ENCODE results near the gene SLC12A4.
A peak's percentile ranks its signal among the peaks of the same experiment; 100 is the strongest.
"Not testable (repeated sequence)": the region's sequence is repeated elsewhere in the genome, so short reads cannot be mapped to it uniquely, and the experiment has no call there.

SLC12A4 gene

DNA sequence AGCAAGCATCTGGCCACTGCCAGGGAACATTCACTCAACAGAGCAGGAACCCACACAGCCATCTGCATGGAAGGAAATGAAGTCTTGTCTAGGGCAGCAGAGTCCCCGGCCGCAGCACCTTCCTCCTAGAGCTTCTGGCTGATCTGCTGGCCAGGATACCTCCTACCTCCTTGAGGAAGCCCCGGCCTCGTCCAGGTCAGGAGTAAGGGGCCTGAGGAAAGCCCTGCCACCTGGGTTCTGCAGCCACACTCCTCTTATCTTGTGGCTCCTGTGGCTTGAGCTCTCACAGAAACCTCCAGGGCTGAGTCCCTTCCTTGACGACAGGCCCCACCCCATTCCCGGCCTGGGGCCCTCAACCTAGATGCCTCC, 25.6 kb upstream of the SLC12A4 start:
- not testable (repeated sequence) for H3K9me3 Mint-ChIP-seq, H3K36me3 Mint-ChIP-seq, H3K27me3 Mint-ChIP-seq
- peaks cover 60% of the 10 kb centered on the region for H3K4me1 Mint-ChIP-seq
- ATAC-seq = peak; percentile 20
- H3K4me3 Mint-ChIP-seq = peak overlapping the region; percentile 57
- peak overlapping the region; percentile 93 for H3K27ac Mint-ChIP-seq

DNA sequence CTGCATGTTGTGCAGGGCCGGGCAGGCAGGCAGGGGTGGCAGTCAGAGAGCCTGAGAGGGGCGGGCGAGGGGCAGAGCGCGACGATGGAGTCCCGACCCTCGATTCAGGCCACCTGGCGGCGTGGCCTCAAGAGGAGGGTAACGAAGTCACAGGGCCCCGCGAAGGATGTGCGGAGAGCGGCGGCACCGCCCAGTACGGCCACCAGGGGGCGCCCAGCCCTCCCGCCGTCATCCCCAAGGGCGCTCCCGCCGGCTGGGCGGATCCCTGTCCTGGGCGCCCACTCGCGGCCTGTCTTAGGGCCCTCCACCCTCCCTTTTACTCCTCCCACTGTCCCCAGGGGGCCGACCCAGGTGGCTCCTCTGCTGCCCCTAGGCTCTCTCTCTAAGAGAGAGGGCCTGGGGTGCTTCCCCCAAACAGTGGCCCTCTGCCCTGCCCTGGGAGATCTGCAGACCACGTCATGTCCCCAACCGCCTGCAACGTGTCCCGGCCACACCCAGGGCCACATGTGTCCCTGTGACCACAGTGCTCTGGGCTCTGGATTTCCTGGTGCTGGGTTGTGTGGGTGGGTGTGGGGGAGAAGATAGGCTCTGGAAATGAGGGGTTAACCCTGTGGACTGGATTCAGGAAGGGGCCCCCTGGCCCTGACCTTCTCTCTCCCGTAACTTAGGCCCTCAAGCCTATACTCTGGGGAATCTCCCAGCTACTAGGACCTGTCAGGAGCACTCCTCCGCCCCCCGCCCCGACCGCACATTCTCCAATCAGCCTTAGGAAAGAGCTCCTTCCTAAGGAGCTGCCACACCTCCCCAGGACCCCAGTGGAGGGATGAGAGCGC, 25.0 kb upstream of the SLC12A4 start:
- H3K36me3 Mint-ChIP-seq = no peaks in the 10 kb centered on the region
- H3K27me3 Mint-ChIP-seq = no peaks in the 10 kb centered on the region
- peak overlapping the region; percentile 67 for H3K4me3 Mint-ChIP-seq
- no peaks in the 10 kb centered on the region for H3K9me3 Mint-ChIP-seq
- peaks cover 64% of the 10 kb centered on the region for H3K4me1 Mint-ChIP-seq
- peak overlapping the region; percentile 93 for H3K27ac Mint-ChIP-seq
- ATAC-seq = peak; percentile 92

DNA sequence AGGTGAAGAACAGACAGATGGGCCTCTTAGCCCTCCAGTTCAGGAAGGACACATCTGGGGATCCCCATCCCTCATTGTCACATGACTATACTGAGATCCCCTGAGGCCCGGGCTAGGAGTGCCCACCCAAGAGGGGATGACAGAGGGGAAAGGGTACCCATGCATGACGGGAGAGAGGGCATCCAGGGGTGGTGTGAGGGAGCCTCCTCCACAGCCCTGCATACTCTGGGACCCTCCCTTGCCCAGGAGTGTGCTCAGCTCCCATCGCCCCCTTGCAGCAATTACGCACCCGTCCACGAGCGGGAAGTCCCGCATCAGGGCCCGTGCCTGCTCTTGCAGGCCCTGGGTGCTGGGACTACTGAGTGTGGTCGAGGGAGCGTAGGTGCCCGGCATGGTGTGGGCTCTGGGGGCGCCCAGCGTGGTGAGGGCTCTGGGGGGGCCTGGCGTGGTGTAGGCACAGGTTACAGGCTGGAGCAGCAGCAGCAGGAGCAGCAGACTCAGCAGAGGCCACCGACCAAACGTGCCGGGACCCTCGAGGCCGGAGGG, 24.3 kb upstream of the SLC12A4 start:
- H3K27me3 Mint-ChIP-seq = no peaks in the 10 kb centered on the region
- peak; percentile 24 for ATAC-seq
- H3K4me3 Mint-ChIP-seq = peak overlapping the region; percentile 67

DNA sequence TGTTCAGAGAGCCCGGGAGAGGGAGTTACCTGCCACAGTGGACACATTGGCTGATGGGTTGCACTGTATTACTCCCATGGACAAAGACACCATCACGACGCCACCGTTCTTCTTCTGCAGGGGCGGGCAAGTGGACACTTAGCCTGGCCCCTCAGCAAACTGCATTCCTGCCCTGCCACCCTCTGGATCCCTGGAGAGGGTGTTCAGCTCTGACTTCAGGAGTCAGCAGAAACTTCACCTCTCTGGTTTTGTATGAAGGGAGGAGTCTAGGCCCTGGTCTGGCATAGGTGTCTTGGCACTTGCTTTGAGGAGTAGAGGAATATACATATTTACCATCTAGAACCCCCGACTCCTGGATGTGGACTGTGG, 21.6 kb upstream of the SLC12A4 start:
- no peak for ATAC-seq
- Mint-ChIP-seq H3K4me1 (peaks cover 60% of the 10 kb centered on the region), H3K27me3 (no peaks in the 10 kb centered on the region), H3K36me3 (no peaks in the 10 kb centered on the region), H3K9me3 (no peaks in the 10 kb centered on the region), H3K4me3 (no peak overlapping the region), H3K27ac (peak overlapping the region; percentile 59)

More for the DNA sequence above, 24.3 kb upstream of the SLC12A4 start:
- no peaks in the 10 kb centered on the region for H3K36me3 Mint-ChIP-seq
- H3K27ac Mint-ChIP-seq = peak overlapping the region; percentile 93
- H3K4me1 Mint-ChIP-seq = peaks cover 67% of the 10 kb centered on the region
- no peaks in the 10 kb centered on the region for H3K9me3 Mint-ChIP-seq

DNA sequence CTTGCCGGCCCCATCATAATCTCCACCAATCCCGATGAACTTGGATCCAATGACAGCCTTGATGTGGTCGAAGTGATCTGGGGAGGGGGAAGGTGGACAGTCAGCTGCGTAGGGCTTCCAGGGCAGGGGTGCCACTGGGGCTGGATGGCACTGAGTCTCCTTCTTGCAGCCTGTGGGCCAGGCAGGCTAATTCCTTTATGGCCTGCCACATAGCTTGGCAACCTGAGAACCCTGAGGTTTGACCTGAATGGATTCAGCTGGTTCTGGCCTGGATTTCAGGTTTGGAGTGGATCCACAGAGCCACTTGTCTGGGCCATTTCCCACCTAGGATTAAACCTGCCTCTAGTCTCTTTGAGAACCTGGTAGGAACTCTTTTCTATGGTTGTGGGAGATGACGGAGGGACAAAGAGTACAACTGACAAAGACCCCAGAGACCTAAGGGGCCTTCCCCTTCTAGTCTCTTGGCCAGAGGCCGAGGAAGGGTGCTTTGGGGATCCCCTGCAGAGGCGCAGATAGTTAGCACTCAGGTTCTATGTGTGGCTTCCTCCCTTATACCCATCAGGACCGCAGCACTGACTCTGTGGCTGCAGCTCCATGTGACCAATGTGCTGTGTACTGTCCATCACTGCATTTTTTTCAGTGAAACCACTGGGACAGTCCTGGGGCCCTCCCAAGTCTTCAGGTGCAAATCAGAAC, 21.0 kb upstream of the SLC12A4 start:
- no peaks in the 10 kb centered on the region for H3K27me3 Mint-ChIP-seq
- peak overlapping the region; percentile 59 for H3K27ac Mint-ChIP-seq
- H3K4me3 Mint-ChIP-seq = no peak overlapping the region
- no peaks in the 10 kb centered on the region for H3K36me3 Mint-ChIP-seq
- no peaks in the 10 kb centered on the region for H3K9me3 Mint-ChIP-seq
- peak; percentile 56 for ATAC-seq
- H3K4me1 Mint-ChIP-seq = peaks cover 61% of the 10 kb centered on the region

DNA sequence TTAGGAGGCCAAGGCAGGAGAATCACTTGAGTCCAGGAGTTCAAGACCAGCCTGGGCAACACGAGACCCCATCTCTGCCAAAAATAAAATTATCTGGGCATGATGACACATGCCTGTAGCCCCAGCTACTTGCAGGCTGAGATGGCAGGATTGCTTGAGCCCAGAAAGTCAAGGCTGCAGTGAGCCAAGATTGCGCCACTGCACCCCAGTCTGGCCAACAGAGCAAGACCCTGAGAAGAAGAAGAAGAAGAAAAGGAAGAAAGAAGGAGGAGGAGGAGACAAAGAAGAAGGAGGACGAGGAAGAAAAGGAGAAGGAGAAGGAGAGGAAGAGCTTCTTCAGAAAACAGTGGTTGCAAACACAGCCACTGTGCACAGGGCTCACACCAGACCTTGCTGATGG, 20.2 kb upstream of the SLC12A4 start:
- H3K36me3 Mint-ChIP-seq = no peaks in the 10 kb centered on the region
- H3K9me3 Mint-ChIP-seq = no peaks in the 10 kb centered on the region
- peaks cover 64% of the 10 kb centered on the region for H3K4me1 Mint-ChIP-seq
- peak overlapping the region; percentile 59 for H3K27ac Mint-ChIP-seq
- no peak overlapping the region for H3K4me3 Mint-ChIP-seq
- no peaks in the 10 kb centered on the region for H3K27me3 Mint-ChIP-seq
- ATAC-seq = no peak

DNA sequence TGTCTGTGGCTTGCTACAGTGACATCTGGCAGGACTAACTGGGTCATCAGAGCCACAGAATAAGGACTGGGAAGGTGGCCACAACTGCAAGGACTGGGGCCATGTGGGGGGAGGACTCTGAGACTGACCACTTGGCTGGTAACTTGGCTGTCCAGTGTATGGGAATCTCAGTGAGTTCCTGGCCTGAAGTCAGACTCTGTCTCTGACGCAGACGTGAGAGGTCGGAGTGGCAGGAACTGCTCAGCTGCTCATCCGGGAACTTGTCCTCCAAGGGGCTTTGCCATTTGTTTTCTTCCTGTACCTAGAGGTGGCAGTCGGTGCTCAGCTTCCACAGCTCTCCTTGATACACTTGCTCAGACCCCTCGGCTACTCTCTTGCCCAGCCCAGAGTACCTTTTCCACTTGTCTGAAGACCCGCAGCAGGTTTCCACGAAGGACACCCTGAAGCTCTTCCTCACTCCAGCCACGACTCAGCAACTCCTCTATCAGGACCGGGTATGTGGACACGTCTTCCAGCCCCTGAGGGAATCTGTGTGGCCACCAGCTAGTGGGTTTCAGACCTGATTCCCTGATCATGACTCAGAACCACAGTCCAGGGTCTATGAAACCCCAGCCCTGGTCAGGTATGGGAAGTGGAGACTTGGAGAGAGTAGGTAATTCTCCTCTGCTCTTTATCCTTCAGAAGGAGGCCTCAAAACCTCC, 19.2 kb upstream of the SLC12A4 start:
- Mint-ChIP-seq H3K36me3 (no peaks in the 10 kb centered on the region), H3K4me1 (peaks cover 62% of the 10 kb centered on the region), H3K9me3 (no peaks in the 10 kb centered on the region), H3K27me3 (no peaks in the 10 kb centered on the region), H3K4me3 (no peak overlapping the region), H3K27ac (peak overlapping the region; percentile 59)
- no peak for ATAC-seq

DNA sequence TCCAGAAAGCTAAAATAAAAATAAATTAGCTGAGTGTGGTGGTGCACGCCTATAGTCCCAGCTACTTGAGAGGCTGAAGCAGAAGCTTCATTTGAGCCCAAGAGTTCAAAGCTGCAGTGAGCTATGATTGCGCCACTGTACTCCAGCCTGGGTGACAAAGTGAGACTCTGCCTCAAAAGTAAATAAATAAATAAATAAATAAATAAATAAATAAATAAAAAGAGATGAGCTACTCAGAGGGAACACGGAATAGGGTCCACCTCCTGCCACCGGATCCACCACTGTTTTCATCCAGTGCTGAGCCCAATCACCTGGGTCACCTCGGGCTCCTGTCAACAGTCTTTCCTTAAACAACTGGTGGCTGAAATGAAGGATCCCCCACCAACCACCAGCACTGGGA, 18.5 kb upstream of the SLC12A4 start:
- no peak for ATAC-seq
- Mint-ChIP-seq H3K4me3 (no peak overlapping the region), H3K9me3 (no peaks in the 10 kb centered on the region), H3K36me3 (no peaks in the 10 kb centered on the region), H3K27ac (peak overlapping the region; percentile 59), H3K4me1 (peaks cover 61% of the 10 kb centered on the region), H3K27me3 (no peaks in the 10 kb centered on the region)

DNA sequence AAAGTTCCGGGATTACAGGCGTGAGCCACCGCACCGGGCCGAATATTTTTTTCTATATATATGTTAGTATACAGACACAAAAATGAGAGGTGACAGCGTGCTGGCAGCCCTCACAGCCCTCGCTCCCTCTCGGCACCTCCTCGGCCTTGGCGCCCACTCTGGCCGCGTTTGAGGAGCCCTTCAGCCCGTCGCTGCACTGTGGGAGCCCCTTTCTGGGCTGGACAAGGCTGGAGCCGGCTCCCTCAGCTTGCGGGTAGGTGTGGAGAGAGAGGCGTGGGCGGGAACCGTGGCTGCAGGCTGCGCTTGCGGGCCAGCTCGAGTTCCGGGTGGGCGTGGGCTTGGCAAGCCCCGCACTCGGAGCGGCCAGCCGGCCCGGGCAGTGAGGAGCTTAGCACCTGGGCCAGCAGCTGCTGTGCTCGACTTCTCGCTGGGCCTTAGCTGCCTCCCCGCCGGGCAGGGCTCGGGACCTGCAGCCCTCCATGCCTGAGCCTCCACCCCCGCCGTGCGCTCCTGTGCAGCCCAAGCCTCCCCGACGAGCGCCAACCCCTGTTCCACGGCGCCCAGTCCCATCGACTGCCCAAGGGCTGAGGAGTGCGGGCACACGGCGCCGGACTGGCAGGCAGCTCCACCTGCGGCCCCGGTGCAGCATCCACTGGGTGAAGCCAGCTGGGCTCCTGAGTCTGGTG, 13.7 kb upstream of the SLC12A4 start:
- ATAC-seq = no peak
- Mint-ChIP-seq H3K9me3 (no peaks in the 10 kb centered on the region), H3K36me3 (no peaks in the 10 kb centered on the region), H3K27ac (peak overlapping the region; percentile 80), H3K4me1 (peaks cover 35% of the 10 kb centered on the region), H3K4me3 (no peak overlapping the region), H3K27me3 (no peaks in the 10 kb centered on the region)

DNA sequence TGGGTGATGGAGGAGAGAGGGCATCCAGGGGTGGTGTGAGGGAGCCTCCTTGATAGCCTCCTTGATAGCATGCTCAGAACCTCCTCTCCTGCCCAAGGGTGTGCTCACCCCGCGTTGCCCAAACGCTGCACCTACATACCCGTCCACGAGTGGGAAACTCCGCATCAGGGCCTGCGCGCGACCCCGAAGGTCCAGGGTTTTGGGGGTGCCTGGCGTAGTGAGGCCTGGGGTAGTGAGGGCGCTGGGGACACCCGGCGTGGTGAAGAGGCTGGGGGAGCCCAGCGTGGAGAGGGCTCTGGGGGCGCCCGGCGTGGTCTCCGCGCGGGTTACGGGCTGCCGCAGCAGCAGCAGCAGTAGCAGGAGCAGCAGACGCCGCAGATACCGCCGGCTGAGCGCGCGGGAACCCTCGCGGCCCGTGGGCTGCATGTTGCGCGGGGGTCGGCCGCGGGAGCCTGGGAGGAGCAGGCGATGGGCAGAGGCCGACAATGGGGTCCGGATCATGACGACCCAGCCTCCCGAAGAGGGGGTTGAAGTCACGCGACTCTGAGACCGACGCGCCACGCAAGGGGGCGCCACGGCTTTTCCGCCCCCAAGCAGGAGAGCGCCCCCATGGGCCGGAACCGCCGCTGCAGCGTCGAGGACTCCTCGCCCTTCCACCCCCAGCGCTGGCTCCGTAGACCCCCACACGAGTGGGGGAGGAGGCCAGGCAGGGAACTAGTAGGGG, 11.7 kb upstream of the SLC12A4 start, which contains the start of gene DPEP3:
TSS of gene DPEP3 (minus strand) at position 545 of the 724 bp plus-strand sequence. CDS start at position 426, 119 bp downstream.
- no peak within 1 kb of the TSS for H3K4me3 Mint-ChIP-seq
- no peaks in the 10 kb centered on the region for H3K36me3 Mint-ChIP-seq
- peak within 1 kb of the TSS; percentile 18 for H3K27ac Mint-ChIP-seq
- H3K4me1 Mint-ChIP-seq = peaks cover 49% of the 10 kb centered on the region
- H3K27me3 Mint-ChIP-seq = no peaks in the 10 kb centered on the region
- ATAC-seq = no peak
- no peaks in the 10 kb centered on the region for H3K9me3 Mint-ChIP-seq

DNA sequence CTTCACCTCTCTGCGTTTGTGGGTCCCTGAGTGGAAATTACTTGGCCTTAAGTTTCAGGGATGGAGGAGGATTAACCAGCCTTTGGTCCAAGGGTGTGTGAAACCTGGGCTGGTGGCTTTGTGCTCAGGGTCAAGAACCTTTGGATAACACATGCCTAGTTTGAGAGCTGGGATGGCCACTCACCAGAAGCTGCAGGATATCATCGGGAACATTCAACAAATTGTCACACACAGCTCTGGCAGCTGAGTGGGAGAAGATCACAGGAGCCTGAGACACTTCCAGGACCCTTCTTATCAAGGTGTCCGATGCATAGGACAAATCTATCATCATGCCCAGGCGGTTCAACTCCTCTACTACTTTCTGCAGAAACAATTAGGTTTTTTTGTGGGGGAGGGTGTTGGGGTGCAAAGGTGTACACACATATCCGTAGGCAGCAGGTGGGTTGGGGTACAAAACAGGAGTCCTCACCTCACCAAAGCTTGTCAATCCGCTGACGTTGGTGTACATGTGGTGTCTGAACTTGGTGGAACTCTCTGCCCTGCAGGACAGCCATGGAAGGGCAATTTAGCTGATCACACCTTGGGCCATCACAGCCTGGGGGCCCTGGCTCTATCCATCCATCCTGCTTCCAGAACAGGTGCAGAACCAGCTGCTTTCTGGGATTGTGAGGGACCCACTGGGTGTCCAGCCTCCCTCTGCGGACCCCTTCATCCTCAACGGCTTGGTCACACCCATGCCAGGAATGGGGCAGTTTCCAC, 9.2 kb upstream of the SLC12A4 start:
- no peaks in the 10 kb centered on the region for H3K36me3 Mint-ChIP-seq
- no peaks in the 10 kb centered on the region for H3K9me3 Mint-ChIP-seq
- no peak overlapping the region for H3K27ac Mint-ChIP-seq
- H3K4me1 Mint-ChIP-seq = peaks cover 27% of the 10 kb centered on the region
- no peaks in the 10 kb centered on the region for H3K27me3 Mint-ChIP-seq
- ATAC-seq = no peak
- no peak overlapping the region for H3K4me3 Mint-ChIP-seq

DNA sequence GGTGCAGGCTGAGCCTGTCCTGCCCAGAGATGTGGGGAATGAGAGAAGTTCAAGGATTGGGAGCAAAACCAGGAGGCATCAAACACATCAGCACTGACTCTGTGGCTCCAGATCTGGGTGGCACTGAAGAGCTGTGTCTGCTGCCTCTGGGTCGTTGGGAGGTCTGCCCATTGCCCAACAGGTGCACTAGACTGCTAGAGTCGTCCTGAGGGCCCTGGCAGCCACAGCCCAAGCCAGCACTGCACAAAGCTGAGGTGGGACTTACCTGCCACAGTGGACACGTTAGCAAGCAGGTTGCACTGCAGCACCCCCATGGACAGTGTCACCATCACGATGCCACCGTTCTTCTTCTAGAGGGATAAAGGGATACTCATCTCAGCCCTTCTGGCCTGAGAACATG, 8.6 kb upstream of the SLC12A4 start:
- no peak for ATAC-seq
- H3K27ac Mint-ChIP-seq = peak overlapping the region; percentile 83

DNA sequence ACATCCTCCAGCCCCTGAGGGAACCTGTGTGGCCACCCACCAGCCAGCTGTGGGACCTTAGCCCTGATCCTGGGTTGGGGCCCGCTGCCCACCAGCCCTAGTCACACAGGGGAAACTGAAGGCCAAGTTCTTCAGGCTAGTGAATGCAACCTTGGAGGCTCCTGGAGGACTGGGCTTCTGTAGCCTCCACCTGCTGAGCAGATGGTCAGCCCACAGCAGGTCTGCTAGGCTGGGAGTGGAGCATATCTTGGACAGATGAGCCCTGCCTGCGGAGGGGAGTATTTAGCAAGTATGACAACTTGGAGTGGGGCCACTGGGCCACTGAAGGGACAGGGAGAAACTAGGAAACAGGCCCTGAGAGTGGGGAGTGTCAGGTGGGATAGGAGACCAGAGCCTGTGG, 7.8 kb upstream of the SLC12A4 start:
- Mint-ChIP-seq H3K4me3 (no peak overlapping the region), H3K36me3 (no peaks in the 10 kb centered on the region), H3K27me3 (no peaks in the 10 kb centered on the region), H3K9me3 (no peaks in the 10 kb centered on the region), H3K27ac (peak overlapping the region; percentile 83), H3K4me1 (peaks cover 23% of the 10 kb centered on the region)
- no peak for ATAC-seq

More for the DNA sequence above, 8.6 kb upstream of the SLC12A4 start:
- Mint-ChIP-seq H3K4me3 (no peak overlapping the region), H3K9me3 (no peaks in the 10 kb centered on the region), H3K27me3 (no peaks in the 10 kb centered on the region), H3K36me3 (no peaks in the 10 kb centered on the region), H3K4me1 (peaks cover 23% of the 10 kb centered on the region)

All from stimulated activated memory B cell treated with anti-CD40 and anti-IgM and Interleukin-4, amounts not matched to agents 10 μg/mL and 1 μg/mL and 100 μg/mL, for 72 hours (primary cell).